ENCODE results near the gene SYT2. TPM values are rescaled to one million over a fixed set of nuclear protein-coding genes. Genes with fewer than 3 reads are reported as not detected.
A peak's percentile ranks its signal among the peaks of the same experiment; 100 is the strongest.

Gene SYT2
- total and polyA plus RNA-seq, 10 donors: under 0.01 to 0.14 (median 0.03) TPM; not detected in 3

DNA sequence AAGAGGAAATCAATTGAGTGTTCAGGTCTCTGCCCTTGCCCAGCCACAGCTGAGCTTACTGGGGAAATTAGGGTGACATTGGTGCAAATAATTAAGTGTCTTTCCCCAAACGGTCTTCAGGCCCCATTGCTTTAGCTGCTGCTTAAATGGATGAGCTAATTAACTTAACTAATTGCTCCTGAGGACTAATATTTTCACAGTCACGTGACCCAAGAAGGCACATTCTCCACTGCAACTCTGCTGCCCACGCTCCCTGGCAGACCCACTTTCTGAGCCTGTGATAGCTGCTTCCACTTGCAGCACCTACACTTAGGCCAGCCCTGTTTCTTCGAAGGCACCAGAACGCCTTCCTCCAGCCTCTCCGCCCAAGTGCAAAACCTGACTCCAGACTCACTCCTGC, 56.2 kb downstream of the SYT2 start:
- Histone ChIP-seq H3K4me3 (no peak overlapping the region), H3K27ac (no peak overlapping the region), H3K4me1 (no peaks in the 10 kb centered on the region), H3K9me3 (no peaks in the 10 kb centered on the region), H3K36me3 (no peaks in the 10 kb centered on the region), H3K27me3 (replicated peaks in 1 of 7) (peaks cover 0 to 94% (median 12%) of the 10 kb centered on the region in 7 donors)
- WGBS, 5 donors: 55 to 78% (median 70%) methylated on average over 6 of the region's 6 CpGs
- TF ChIP-seq, protein P1, sequence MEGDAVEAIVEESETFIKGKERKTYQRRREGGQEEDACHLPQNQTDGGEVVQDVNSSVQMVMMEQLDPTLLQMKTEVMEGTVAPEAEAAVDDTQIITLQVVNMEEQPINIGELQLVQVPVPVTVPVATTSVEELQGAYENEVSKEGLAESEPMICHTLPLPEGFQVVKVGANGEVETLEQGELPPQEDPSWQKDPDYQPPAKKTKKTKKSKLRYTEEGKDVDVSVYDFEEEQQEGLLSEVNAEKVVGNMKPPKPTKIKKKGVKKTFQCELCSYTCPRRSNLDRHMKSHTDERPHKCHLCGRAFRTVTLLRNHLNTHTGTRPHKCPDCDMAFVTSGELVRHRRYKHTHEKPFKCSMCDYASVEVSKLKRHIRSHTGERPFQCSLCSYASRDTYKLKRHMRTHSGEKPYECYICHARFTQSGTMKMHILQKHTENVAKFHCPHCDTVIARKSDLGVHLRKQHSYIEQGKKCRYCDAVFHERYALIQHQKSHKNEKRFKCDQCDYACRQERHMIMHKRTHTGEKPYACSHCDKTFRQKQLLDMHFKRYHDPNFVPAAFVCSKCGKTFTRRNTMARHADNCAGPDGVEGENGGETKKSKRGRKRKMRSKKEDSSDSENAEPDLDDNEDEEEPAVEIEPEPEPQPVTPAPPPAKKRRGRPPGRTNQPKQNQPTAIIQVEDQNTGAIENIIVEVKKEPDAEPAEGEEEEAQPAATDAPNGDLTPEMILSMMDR (IDR thresholded peaks at IDR 0.05 in 8 of 11, conservative IDR thresholded peaks at IDR 0.05 in 3 of 11): no peak
- TF ChIP-seq POLR2AphosphoS5 (IDR thresholded peaks at IDR 0.05) (no peak), POLR2A (IDR thresholded peaks at IDR 0.05) (no peak)
- DNase-seq: no peak
- intact Hi-C loops (cut with DNase I; ENCODE audit: low total_unique reads): no loop called here

DNA sequence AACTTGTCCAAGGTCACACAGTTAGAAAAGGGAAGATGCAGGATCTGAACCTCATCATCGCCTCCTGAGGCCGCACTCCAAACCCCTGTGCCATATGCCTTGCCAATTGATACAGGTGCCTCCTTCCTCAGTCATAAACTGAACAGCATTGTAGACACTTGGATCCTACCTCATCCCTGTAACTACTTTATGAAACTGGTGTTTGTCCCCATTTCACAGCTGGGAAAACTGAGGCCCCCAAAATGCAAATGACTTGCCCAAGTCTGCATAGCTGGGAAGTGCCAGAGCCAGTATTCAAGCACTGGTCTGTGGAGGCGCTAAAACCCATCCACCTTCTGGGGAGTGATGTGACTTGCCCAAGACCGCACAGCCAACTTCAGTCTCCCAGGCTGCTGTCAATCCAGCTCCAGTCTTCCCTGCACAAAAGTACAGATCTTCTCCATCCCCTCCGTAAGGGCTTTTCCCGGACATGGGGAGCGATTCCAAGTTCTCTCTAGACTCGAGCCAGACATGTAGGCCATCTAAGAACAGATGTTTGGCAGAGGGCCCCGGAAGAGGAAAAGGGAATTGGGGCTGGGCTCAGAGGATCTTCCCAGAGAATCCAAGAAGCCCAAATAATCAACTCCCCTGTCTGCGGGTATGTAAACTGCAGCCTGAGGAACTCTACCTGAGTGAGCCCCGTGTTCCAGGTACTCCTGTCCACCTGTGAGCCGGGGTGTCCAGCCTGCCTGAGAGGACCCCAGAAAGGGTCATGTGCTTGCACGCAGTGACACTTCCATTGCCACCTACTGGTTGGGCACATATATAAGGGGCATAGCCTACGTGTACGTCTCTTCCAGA, 60.5 kb downstream of the SYT2 start:
- WGBS, 5 donors: 66 to 78% (median 69%) methylated on average over 13 to 15 of the region's 15 CpGs
- peak; percentile 24 for DNase-seq
- TF ChIP-seq POLR2AphosphoS5 (IDR thresholded peaks at IDR 0.05): no peak
- TF ChIP-seq POLR2A (IDR thresholded peaks at IDR 0.05): no peak
- TF ChIP-seq, protein P1 (IDR thresholded peaks at IDR 0.05 in 8 of 11, conservative IDR thresholded peaks at IDR 0.05 in 3 of 11): no peak
- H3K4me1 ChIP-seq: peaks cover 0 to 4% (median 0%) of the 10 kb centered on the region in 6 donors
- intact Hi-C loops (cut with DNase I; ENCODE audit: low total_unique reads): no loop called here
- H3K9me3 ChIP-seq: no peaks in the 10 kb centered on the region
- H3K36me3 ChIP-seq: no peaks in the 10 kb centered on the region
- H3K27me3 ChIP-seq (replicated peaks in 1 of 7): peaks cover 0 to 87% (median 16%) of the 10 kb centered on the region in 7 donors
- no peak overlapping the region for H3K27ac ChIP-seq
- no peak overlapping the region for H3K4me3 ChIP-seq

DNA sequence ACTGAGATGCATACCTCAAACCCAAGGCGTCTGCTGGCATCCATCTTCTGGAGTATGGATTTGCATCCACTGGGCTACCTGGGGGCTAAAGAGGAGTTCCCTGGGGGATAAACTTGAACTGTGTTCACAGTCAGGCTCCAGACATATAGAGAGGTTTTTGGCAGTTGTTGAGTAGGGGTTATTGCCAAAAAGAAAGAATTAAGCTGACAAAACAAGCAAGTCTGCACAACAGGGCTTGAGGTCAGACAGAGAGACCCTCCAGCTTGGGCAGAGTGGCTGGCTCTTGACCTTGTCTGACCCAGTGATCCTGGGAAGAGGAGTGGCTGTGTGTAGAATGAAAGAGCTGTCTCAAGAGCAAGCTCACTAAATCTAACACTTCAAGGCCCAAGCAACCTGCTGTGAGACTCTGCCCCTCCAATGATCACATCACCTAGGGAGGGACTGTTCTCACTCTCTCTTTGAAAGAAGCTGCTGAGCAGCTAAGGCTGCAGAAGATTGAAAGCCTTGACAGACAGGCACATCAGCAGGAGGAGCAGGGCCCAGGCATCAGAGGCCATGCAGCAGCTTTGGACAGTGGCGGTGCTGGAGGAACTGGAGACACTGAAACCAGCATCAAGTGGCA, 61.5 kb downstream of the SYT2 start:
- intact Hi-C loops (cut with DNase I; ENCODE audit: low total_unique reads): no loop called here
- WGBS, 5 donors: 61 to 80% (median 75%) methylated on average over 2 of the region's 2 CpGs
- Histone ChIP-seq H3K36me3 (no peaks in the 10 kb centered on the region), H3K27ac (no peak overlapping the region), H3K4me1 (peaks cover 6 to 14% (median 9%) of the 10 kb centered on the region in 6 donors), H3K9me3 (no peaks in the 10 kb centered on the region), H3K4me3 (no peak overlapping the region), H3K27me3 (replicated peaks in 1 of 7) (peaks cover 0 to 89% (median 26%) of the 10 kb centered on the region in 7 donors)
- peak; percentile 52 for DNase-seq
- TF ChIP-seq POLR2A (IDR thresholded peaks at IDR 0.05) (no peak), POLR2AphosphoS5 (IDR thresholded peaks at IDR 0.05) (no peak)
- TF ChIP-seq, protein P1 (IDR thresholded peaks at IDR 0.05 in 8 of 11, conservative IDR thresholded peaks at IDR 0.05 in 3 of 11): no peak

DNA sequence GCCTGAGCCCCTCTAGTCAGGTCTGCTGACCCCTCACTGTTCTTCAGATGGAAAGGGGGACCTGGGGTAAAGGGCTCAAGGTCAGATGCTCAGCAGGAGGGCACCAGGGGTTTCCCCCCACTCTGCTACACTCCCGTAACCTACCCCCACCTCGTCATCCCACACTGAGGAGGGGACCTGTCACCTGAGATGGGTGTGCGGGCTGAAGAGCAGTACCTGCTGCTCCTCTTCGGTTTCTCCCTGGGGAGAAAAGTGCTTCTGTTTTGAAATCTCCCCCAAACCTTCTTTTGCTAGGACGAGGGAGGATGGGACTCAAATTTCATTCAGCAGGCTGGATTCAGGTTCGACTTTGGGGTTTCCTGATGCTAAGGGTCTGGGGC, 65.2 kb downstream of the SYT2 start:
- no peak overlapping the region for H3K4me3 ChIP-seq

More for the DNA sequence above, 65.2 kb downstream of the SYT2 start:
- H3K9me3 ChIP-seq: no peaks in the 10 kb centered on the region
- WGBS, 5 donors: 28 to 36% (median 35%) methylated on average over 6 of the region's 6 CpGs
- no peak overlapping the region for H3K27ac ChIP-seq
- DNase-seq: no peak
- peaks cover 0 to 91% (median 46%) of the 10 kb centered on the region in 7 donors for H3K27me3 ChIP-seq (replicated peaks in 1 of 7)
- TF ChIP-seq POLR2AphosphoS5 (IDR thresholded peaks at IDR 0.05) (no peak), POLR2A (IDR thresholded peaks at IDR 0.05) (no peak)
- TF ChIP-seq, protein P1 (IDR thresholded peaks at IDR 0.05 in 8 of 11, conservative IDR thresholded peaks at IDR 0.05 in 3 of 11): no peak
- H3K36me3 ChIP-seq: no peaks in the 10 kb centered on the region
- H3K4me1 ChIP-seq: peaks cover 19 to 33% (median 24%) of the 10 kb centered on the region in 6 donors
- intact Hi-C loops (cut with DNase I; ENCODE audit: low total_unique reads): no loop called here

All from spleen (tissue), 11 donors.